GM12878 (cell line): Measurements from ENCODE around the gene SLC35G4. TPM values are rescaled to one million over a fixed set of nuclear protein-coding genes. Genes with fewer than 3 reads are reported as not detected.

ENCODE experiments used
- ATAC-seq: fragments of 200-7000 bp; cut with Tn5 transposase; 3 replicates; pipeline ENCODE4 v1.9.1; 2020; ENCODE audit warnings: mild to moderate bottlenecking, moderate library complexity
- BruUV-seq: library from RNA; stranded (reverse); fragments of 400-500 nt; replicated peaks from 2 replicates; lab custom pipeline; 2021; lab: Mats Ljungman, UMichigan
- CTCF ChIA-PET: fragments of 300-600 bp; sonication (Branson Sonifier 250); formaldehyde crosslinking; extraction: SDS; loops from one replicate; lab custom pipeline; 2021; ENCODE audit warnings: inconsistent platforms; lab: Yijun Ruan, JAX
- POLR2A ChIA-PET: fragments of 350-600 bp; formaldehyde crosslinking; extraction: SDS; loops from one replicate; lab custom pipeline; 2021; ENCODE audit warnings: inconsistent platforms; lab: Charles Lee
- RAD21 ChIA-PET: fragments of 300-600 bp; sonication (Branson Sonifier 250); formaldehyde crosslinking; loops from one replicate; lab custom pipeline; 2023; ENCODE audit warnings: antibody characterized with exemption; ENCODE audit not compliant: unreplicated experiment; lab: Charles Lee
- SMC1A ChIA-PET: fragments of 300-600 bp; sonication (Branson Sonifier 250); formaldehyde crosslinking; loops from one replicate; lab custom pipeline; 2023; ENCODE audit not compliant: unreplicated experiment, uncharacterized antibody; lab: Charles Lee
- DNase-seq: peaks from one replicate; pipeline ENCODE4 v3.0.0-alpha.2; 2011; ENCODE audit warnings: low read depth, low spot score
- FAIRE-seq: peaks from 3 replicates; lab custom pipeline; 2011; peaks lifted over from hg19 to GRCh38; lab: Jason Lieb, UNC
- H2AFZ ChIP-seq: 2 replicates; pipeline ENCODE4 v1.6.0; 2011; ENCODE audit warnings: low read depth, low read length, control low read depth; ENCODE audit not compliant: control insufficient read depth
- H3K27ac ChIP-seq: 2 replicates; pipeline ENCODE4 v1.5.1; 2011; ENCODE audit warnings: control low read depth; ENCODE audit not compliant: control insufficient read depth, insufficient read depth
- H3K27me3 ChIP-seq, 2 experiments: replicated peaks in 1 of 2; 2 replicates each; pipeline versions ENCODE4 v1.6.0 to v1.6.1; 2011; ENCODE audit warnings: low read length in 1 of 2; ENCODE audit not compliant: control insufficient read depth in 2 of 2, insufficient read depth in 2 of 2
- H3K36me3 ChIP-seq, 2 experiments: 2 replicates each; pipeline ENCODE4 v1.5.1; 2011; ENCODE audit warnings: low read length in 1 of 2; ENCODE audit not compliant: control insufficient read depth in 2 of 2, insufficient read depth in 2 of 2
- H3K4me1 ChIP-seq: 2 replicates; pipeline ENCODE4 v1.6.1; 2011; ENCODE audit warnings: mild to moderate bottlenecking, low read length, moderate library complexity, mixed read lengths; ENCODE audit not compliant: control insufficient read depth, insufficient read depth
- H3K4me2 ChIP-seq: 2 replicates; pipeline ENCODE4 v1.6.0; 2011; ENCODE audit warnings: control low read depth; ENCODE audit not compliant: control insufficient read depth, insufficient read depth
- H3K4me3 ChIP-seq: fragments of 200-600 bp; sonication (generic); 2 replicates; pipeline ENCODE4 v1.5.1; 2016
- H3K79me2 ChIP-seq: 2 replicates; pipeline ENCODE4 v1.6.0; 2011; ENCODE audit warnings: low read length; ENCODE audit not compliant: control insufficient read depth, insufficient read depth
- H3K9ac ChIP-seq: 2 replicates; pipeline ENCODE4 v1.8.0; 2011; ENCODE audit warnings: low read length, control low read depth, mixed read lengths; ENCODE audit not compliant: control insufficient read depth, insufficient read depth
- H3K9me3 ChIP-seq: replicated peaks from 3 replicates; pipeline ENCODE4 v1.5.1; 2011; ENCODE audit warnings: mild to moderate bottlenecking, low read length; ENCODE audit not compliant: control insufficient read depth, insufficient read depth
- H4K20me1 ChIP-seq: 2 replicates; pipeline ENCODE4 v1.6.0; 2011; ENCODE audit not compliant: control insufficient read depth, insufficient read depth
- CTCF ChIP-seq, 3 experiments: IDR thresholded peaks in 2 of 3; conservative IDR thresholded peaks in 1 of 3; 2 replicates each; pipeline ENCODE4 v1.5.1; 2011; ENCODE audit warnings: low read depth in 3 of 3, low read length in 3 of 3, mild to moderate bottlenecking in 3 of 3, control low read depth in 2 of 3, moderate library complexity in 2 of 3, inconsistent platforms in 1 of 3, mixed read lengths in 1 of 3; ENCODE audit not compliant: control insufficient read depth in 2 of 3, insufficient read depth in 1 of 3; ENCODE audit errors: extremely low read depth in 1 of 3
- E2F8 ChIP-seq: fragments of 450-650 bp; IDR thresholded peaks from 2 replicates; pipeline ENCODE4 v1.6.1; 2018; ENCODE audit warnings: mild to moderate bottlenecking, low read depth, moderate library complexity; ENCODE audit not compliant: partially characterized antibody
- ETV6 ChIP-seq, 2 experiments: fragments of 450-650 bp in 1 of 2; IDR thresholded peaks in 1 of 2; conservative IDR thresholded peaks in 1 of 2; 2 replicates each; pipeline ENCODE4 v1.6.1; 2014; ENCODE audit warnings: antibody characterized with exemption in 1 of 2, borderline replicate concordance in 1 of 2, low read depth in 1 of 2, mild to moderate bottlenecking in 1 of 2, moderate library complexity in 1 of 2
- MLLT1 ChIP-seq: fragments of 450-650 bp; IDR thresholded peaks from 2 replicates; pipeline ENCODE4 v1.6.1; 2016; ENCODE audit warnings: mild to moderate bottlenecking
- NFIC ChIP-seq: IDR thresholded peaks from 2 replicates; pipeline ENCODE4 v1.6.1; 2012; ENCODE audit warnings: low read depth, mild to moderate bottlenecking, inconsistent platforms, low read length, moderate library complexity
- RAD21 ChIP-seq: IDR thresholded peaks from 2 replicates; pipeline ENCODE4 v1.6.1; 2011; ENCODE audit warnings: mild to moderate bottlenecking, low read depth, low read length, moderate library complexity; ENCODE audit not compliant: insufficient read depth
- ZZZ3 ChIP-seq: IDR thresholded peaks from 2 replicates; pipeline ENCODE4 v1.6.1; 2011; ENCODE audit warnings: low read depth; ENCODE audit not compliant: control insufficient read depth, insufficient read length
- WGBS: methylation state at CpG from one replicate; pipeline ENCODE4 v1.1.6; 2016; ENCODE audit warnings: low lambda C conversion rate; ENCODE audit not compliant: insufficient replicate concordance, insufficient coverage; ENCODE audit errors: missing lambda C conversion rate; 5-methylcytosine and 5-hydroxymethylcytosine counted together
- in situ Hi-C: fragments of 300-500 bp; cut with MboI; formaldehyde crosslinking; loops from 9 replicates; pipeline ENCODE4 v1.14.3; 2018; ENCODE audit warnings: mixed read lengths
- intact Hi-C: fragments of 100-400 bp; cut with micrococcal nuclease; formaldehyde crosslinking; loops from one replicate; pipeline ENCODE4 v1.14.2; 2022; ENCODE audit not compliant: unreplicated experiment
- polyA plus RNA-seq, 11 experiments: library from polyadenylated mRNA; depleted of rRNA in 4 of 11; unstranded in 6 of 11; stranded (reverse) in 5 of 11; fragments of >200 nt; fragmentation: Nextera tagmentation in 4 of 11; fragmentation: Illumina TruSeq in 1 of 11; extraction: Ambion mirVana in 4 of 11; extraction: Trizol in 1 of 11; gene quantifications; 1 replicate in 1 of 11; 2 replicates in 10 of 11; pipeline versions ENCODE4 v1.2.1 to v1.2.3, GENCODE V29; 2011 to 2016; ENCODE audit warnings: inconsistent platforms in 2 of 11, missing spikeins in 2 of 11, low read depth in 1 of 11
- total RNA-seq, 4 experiments: library from RNA; depleted of rRNA in 3 of 4; stranded (reverse); fragments of >200 nt in 3 of 4; fragmentation: Illumina TruSeq in 1 of 4; extraction: Trizol in 1 of 4; gene quantifications; 2 replicates each; pipeline versions ENCODE4 v1.2.1 to v1.2.3, GENCODE V29; 2013 to 2021

The SLC35G4 gene
- total and polyA plus RNA-seq, 10 of the 15 experiments (the other 5 are each of a cell fraction or from before 2014, with no cell fraction given): not detected

DNA sequence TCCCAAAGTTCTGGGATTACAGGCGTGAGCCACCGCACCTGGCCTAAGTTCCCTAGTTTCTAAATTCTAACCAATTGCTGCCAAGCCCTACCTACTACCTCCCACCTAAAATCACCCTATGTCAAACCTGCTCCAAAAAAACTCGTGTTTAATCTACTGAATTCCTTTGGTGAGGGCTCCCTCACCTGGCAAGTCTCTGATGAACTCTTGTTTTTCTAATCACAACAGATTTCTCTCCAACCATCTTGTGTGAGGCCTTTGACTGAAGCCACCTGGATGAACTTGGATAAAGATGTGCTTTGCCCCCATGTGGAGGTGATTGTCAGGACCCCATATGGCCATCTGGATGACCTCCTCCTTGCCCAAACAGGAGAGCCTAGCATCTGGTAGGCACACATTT, 17.4 kb upstream of the SLC35G4 start:
- H3K36me3 ChIP-seq: no peaks in the 10 kb centered on the region
- CTCF ChIA-PET: no interaction called here
- H3K79me2 ChIP-seq: no peaks in the 10 kb centered on the region
- H3K27me3 ChIP-seq: peaks cover 3 to 7% of the 10 kb centered on the region in 2 experiments; a peak in 3 of 4 replicates
- H3K9me3 ChIP-seq: no peaks in the 10 kb centered on the region
- no peak for ATAC-seq
- no peak overlapping the region for H3K9ac ChIP-seq
- H3K4me3 ChIP-seq: no peak overlapping the region
- BruUV-seq: no TSS peak
- intact Hi-C loops: no loop called here
- no peaks in the 10 kb centered on the region for H3K4me1 ChIP-seq
- TF ChIP-seq NFIC (no peak), CTCF (IDR thresholded peaks at IDR 0.05 in 2 of 3, conservative IDR thresholded peaks at IDR 0.05 in 1 of 3; ENCODE audit: control insufficient read depth in 2 of 3, extremely low read depth in 1 of 3, insufficient read depth in 1 of 3, low read depth in 3 of 3, low read length in 3 of 3) (peak in 1 of 3 experiments; percentile 20; a peak in 1 of 6 replicates), RAD21 (peak; percentile 62)
- in situ Hi-C loops: no loop called here
- FAIRE-seq: peak; percentile 31
- 33% methylated on average over 3 of the region's 3 CpGs for WGBS
- H3K4me2 ChIP-seq: no peak overlapping the region
- H2AFZ ChIP-seq: no peak overlapping the region
- POLR2A ChIA-PET: no interaction called here
- no peaks in the 10 kb centered on the region for H4K20me1 ChIP-seq
- no peak for DNase-seq
- SMC1A ChIA-PET: no interaction called here
- RAD21 ChIA-PET: no interaction called here
- H3K27ac ChIP-seq: no peak overlapping the region

- in situ Hi-C loops: no loop called here
- ATAC-seq: no peak
Observed at GRCh38 chr18:11600321-11600720, 9.1 kb upstream of the SLC35G4 start.

More at GRCh38 chr18:11600321-11600720, 9.1 kb upstream of the SLC35G4 start:
- Histone ChIP-seq H4K20me1 (no peaks in the 10 kb centered on the region), H3K27me3 (peaks cover 0 to 3% of the 10 kb centered on the region in 2 experiments; a peak in 1 of 4 replicates), H3K4me2 (no peak overlapping the region), H3K27ac (no peak overlapping the region), H3K4me3 (no peak overlapping the region), H3K9ac (no peak overlapping the region), H3K79me2 (no peaks in the 10 kb centered on the region), H3K4me1 (no peaks in the 10 kb centered on the region), H2AFZ (no peak overlapping the region), H3K9me3 (no peaks in the 10 kb centered on the region), H3K36me3 (no peaks in the 10 kb centered on the region)
- WGBS: 24% methylated on average over 3 of the region's 3 CpGs
- POLR2A ChIA-PET: no interaction called here
- no TSS peak for BruUV-seq
- intact Hi-C loops: no loop called here
- SMC1A ChIA-PET: no interaction called here
- FAIRE-seq: no peak
- RAD21 ChIA-PET: no interaction called here
- no peak for DNase-seq
- TF ChIP-seq MLLT1 (no peak), ETV6 (conservative IDR thresholded peaks at IDR 0.05 in 1 of 2, IDR thresholded peaks at IDR 0.05 in 1 of 2; ENCODE audit: borderline replicate concordance in 1 of 2, low read depth in 1 of 2) (no peak), ZZZ3 (no peak), RAD21 (no peak), E2F8 (no peak)
- CTCF ChIA-PET: no interaction called here
